ENCODE measurements around the gene FBP1. TPM values are rescaled to one million over a fixed set of nuclear protein-coding genes. Genes with fewer than 3 reads are reported as not detected.

FBP1 gene
- polyA plus RNA-seq, 3 donors: 82.2 to 95.5 (median 84.4) TPM

GRCh38 chr9:94663640-94664039, 24.3 kb upstream of the FBP1 start:
- Histone ChIP-seq H3K27ac (ENCODE audit: low read depth in 1 of 2, low read length in 2 of 2) (no peak overlapping the region), H2AFZ (ENCODE audit: insufficient read depth, low read depth, low read length, poor library complexity, severe bottlenecking) (no peak overlapping the region), H3K9ac (ENCODE audit: insufficient read depth, low read length, poor library complexity, severe bottlenecking) (no peak overlapping the region), H3K4me3 (replicated peaks in 1 of 3; ENCODE audit: low read depth in 2 of 3, low read length in 3 of 3) (no peak overlapping the region), H3K79me2 (ENCODE audit: insufficient read depth, low read length) (no peaks in the 10 kb centered on the region), H3K36me3 (replicated peaks in 1 of 2; ENCODE audit: control insufficient read depth in 1 of 2, insufficient read depth in 2 of 2, low read length in 2 of 2) (no peaks in the 10 kb centered on the region), H3K27me3 (ENCODE audit: control insufficient read depth in 2 of 2, insufficient read depth in 2 of 2, low read length in 2 of 2) (no peaks in the 10 kb centered on the region), H3K9me3 (replicated peaks in 1 of 2; ENCODE audit: control insufficient read depth in 1 of 2, insufficient read depth in 1 of 2, low read length in 2 of 2) (no peaks in the 10 kb centered on the region), H3K4me2 (replicated peaks; ENCODE audit: extremely low read depth, low read length, poor library complexity, severe bottlenecking) (no peak overlapping the region), H3K4me1 (ENCODE audit: control insufficient read depth in 1 of 2, insufficient read depth in 2 of 2, low read length in 2 of 2) (peaks cover 14% of the 10 kb centered on the region in 2 donors), H4K20me1 (ENCODE audit: insufficient read depth, low read length) (no peaks in the 10 kb centered on the region)
- intact Hi-C loops (cut with micrococcal nuclease): loop anchor here in 1 of 2 donors (5.0 kb wide), 1 partner anchor 36 kb away; no protein-coding TSS in a partner anchor
- no peaks in the 10 kb centered on the region for H3K36me3 Mint-ChIP-seq
- H3K4me3 Mint-ChIP-seq: no peak overlapping the region
- peaks cover 27% of the 10 kb centered on the region for H3K4me1 Mint-ChIP-seq
- H3K27me3 Mint-ChIP-seq (ENCODE audit: low read depth in 3 of 3): peaks cover 0 to 3% (median 0%) of the 10 kb centered on the region in 3 donors
- TF ChIP-seq CTCF (IDR thresholded peaks at IDR 0.05): no peak
- DNase-seq: no peak
- peak overlapping the region in 1 of 7 donors; percentile 55 for H3K27ac Mint-ChIP-seq
- H3K9me3 Mint-ChIP-seq: no peaks in the 10 kb centered on the region
- WGBS (ENCODE audit: insufficient coverage): 100% methylated on average over 3 of the region's 3 CpGs

GRCh38 chr9:94663140-94663539, 23.8 kb upstream of the FBP1 start:
- no peak for DNase-seq
- Mint-ChIP-seq H3K27me3 (ENCODE audit: low read depth in 3 of 3) (peaks cover 0 to 3% (median 0%) of the 10 kb centered on the region in 3 donors), H3K36me3 (no peaks in the 10 kb centered on the region), H3K9me3 (no peaks in the 10 kb centered on the region), H3K27ac (no peak overlapping the region), H3K4me1 (peaks cover 25% of the 10 kb centered on the region), H3K4me3 (no peak overlapping the region)
- TF ChIP-seq CTCF (IDR thresholded peaks at IDR 0.05): no peak
- H3K4me2 ChIP-seq (replicated peaks; ENCODE audit: extremely low read depth, low read length, poor library complexity, severe bottlenecking): no peak overlapping the region
- H3K27ac ChIP-seq (ENCODE audit: low read depth in 1 of 2, low read length in 2 of 2): no peak overlapping the region
- WGBS (ENCODE audit: insufficient coverage): 100% methylated on average over 8 of the region's 8 CpGs
- no peaks in the 10 kb centered on the region for H3K27me3 ChIP-seq (ENCODE audit: control insufficient read depth in 2 of 2, insufficient read depth in 2 of 2, low read length in 2 of 2)
- no peaks in the 10 kb centered on the region for H3K36me3 ChIP-seq (replicated peaks in 1 of 2; ENCODE audit: control insufficient read depth in 1 of 2, insufficient read depth in 2 of 2, low read length in 2 of 2)
- H3K4me1 ChIP-seq (ENCODE audit: control insufficient read depth in 1 of 2, insufficient read depth in 2 of 2, low read length in 2 of 2): peaks cover 13 to 14% of the 10 kb centered on the region in 2 donors
- no peaks in the 10 kb centered on the region for H3K79me2 ChIP-seq (ENCODE audit: insufficient read depth, low read length)
- intact Hi-C loops (cut with micrococcal nuclease): loop anchor here in 1 of 2 donors (5.0 kb wide), 1 partner anchor 36 kb away; no protein-coding TSS in a partner anchor
- no peak overlapping the region for H3K9ac ChIP-seq (ENCODE audit: insufficient read depth, low read length, poor library complexity, severe bottlenecking)
- H3K9me3 ChIP-seq (replicated peaks in 1 of 2; ENCODE audit: control insufficient read depth in 1 of 2, insufficient read depth in 1 of 2, low read length in 2 of 2): no peaks in the 10 kb centered on the region
- H3K4me3 ChIP-seq (replicated peaks in 1 of 3; ENCODE audit: low read depth in 2 of 3, low read length in 3 of 3): no peak overlapping the region
- H4K20me1 ChIP-seq (ENCODE audit: insufficient read depth, low read length): no peaks in the 10 kb centered on the region
- no peak overlapping the region for H2AFZ ChIP-seq (ENCODE audit: insufficient read depth, low read depth, low read length, poor library complexity, severe bottlenecking)
